Retina (tissue), 1 donor: Measurements from ENCODE around the gene ZNF430.
"Not testable (repeated sequence)": the region's sequence is repeated elsewhere in the genome, so short reads cannot be mapped to it uniquely, and the experiment has no call there.

ENCODE experiments used
- DNase-seq: peaks from one replicate; pipeline ENCODE4 v3.0.0-alpha.2; 2016

The ZNF430 gene

GRCh38 chr19:21020298-21021227 lies at the start of gene ZNF430:
TSS of gene ZNF430 (plus strand) at chr19:21020657. CDS start at chr19:21020801, 144 bp downstream.
- DNase-seq: peak; percentile 96

- DNase-seq: not testable (repeated sequence)
These were observed 27.7 kb upstream of the ZNF430 start for GRCh38 chr19:20992788-20993187.

- DNase-seq: peak; percentile 97
These were observed 20.6 kb upstream of the ZNF430 start for GRCh38 chr19:20999731-21000352.

- DNase-seq: not testable (repeated sequence)
These were observed 781 bp downstream of the ZNF430 start for GRCh38 chr19:21021238-21021637.

GRCh38 chr19:21022996-21023395 lies 2.5 kb downstream of the ZNF430 start:
- DNase-seq: no peak

GRCh38 chr19:21023901-21024300 lies 3.4 kb downstream of the ZNF430 start:
- DNase-seq: no peak

- no peak for DNase-seq
These were observed 8.5 kb downstream of the ZNF430 start for GRCh38 chr19:21028969-21029268.

GRCh38 chr19:21045028-21045427 lies 24.6 kb downstream of the ZNF430 start:
- DNase-seq: no peak

- DNase-seq: no peak
These were observed 26.0 kb downstream of the ZNF430 start for GRCh38 chr19:21046489-21046888.

- no peak for DNase-seq
These were observed 27.3 kb downstream of the ZNF430 start for GRCh38 chr19:21047716-21048115.

- no peak for DNase-seq
These were observed 32.4 kb downstream of the ZNF430 start for GRCh38 chr19:21052902-21053301.

GRCh38 chr19:21065336-21065735 lies 44.9 kb downstream of the ZNF430 start:
- no peak for DNase-seq

- DNase-seq: peak; percentile 95
These were observed 61.8 kb downstream of the ZNF430 start, which contains the start of gene ZNF714 for GRCh38 chr19:21082011-21082975. TSS of gene ZNF714 (plus strand) at chr19:21082203. CDS start at chr19:21098269, 16,066 bp downstream.

GRCh38 chr19:21084343-21084742 lies 63.9 kb downstream of the ZNF430 start:
- no peak for DNase-seq

GRCh38 chr19:21087871-21088270 lies 67.4 kb downstream of the ZNF430 start:
- no peak for DNase-seq

- no peak for DNase-seq
These were observed 71.7 kb downstream of the ZNF430 start for GRCh38 chr19:21092109-21092508.

- no peak for DNase-seq
These were observed 74.0 kb downstream of the ZNF430 start for GRCh38 chr19:21094347-21095025.

- no peak for DNase-seq
These were observed 77.8 kb downstream of the ZNF430 start for GRCh38 chr19:21098291-21098690.

GRCh38 chr19:21101521-21102242 lies 81.2 kb downstream of the ZNF430 start:
- DNase-seq: no peak

GRCh38 chr19:21109116-21109515 lies 88.7 kb downstream of the ZNF430 start:
- DNase-seq: no peak
